SK-N-SH (cell line): ENCODE measurements around the gene AXL. TPM values are rescaled to one million over a fixed set of nuclear protein-coding genes. Genes with fewer than 3 reads are reported as not detected.

Source experiments
- CTCF ChIA-PET: fragments of 300-600, 350-600 bp; formaldehyde crosslinking; extraction: SDS; loops from one replicate; lab custom pipeline; 2021; lab: Yijun Ruan, JAX
- POLR2A ChIA-PET: fragments of 350-600 bp; sonication (Branson Sonifier 250); formaldehyde crosslinking; extraction: SDS; loops from one replicate; lab custom pipeline; 2020; ENCODE audit warnings: antibody characterized with exemption, inconsistent platforms; lab: Yijun Ruan, JAX
- DNase-seq: peaks from one replicate; pipeline ENCODE4 v3.0.0; 2012
- H2AFZ ChIP-seq: fragments of 200-600 bp; sonication (generic); 2 replicates; pipeline ENCODE4 v1.8.1; 2016; ENCODE audit warnings: antibody characterized with exemption, mild to moderate bottlenecking, low read depth
- H3F3A ChIP-seq: fragments of 200-600 bp; sonication (generic); replicated peaks from 2 replicates; pipeline ENCODE3; 2016; ENCODE audit warnings: antibody characterized with exemption, mild to moderate bottlenecking; ENCODE audit not compliant: insufficient read depth
- H3K27ac ChIP-seq, 2 experiments: fragments of 200-500 bp in 1 of 2; fragments of 200-600 bp in 1 of 2; sonication (Bioruptor generic) in 1 of 2; sonication (generic), shearing (Covaris generic) in 1 of 2; 2 replicates each; pipeline versions ENCODE4 v1.5.1 to v1.6.1; 2014 to 2016; ENCODE audit warnings: low read depth in 2 of 2, inconsistent platforms in 1 of 2, low read length in 1 of 2, mild to moderate bottlenecking in 1 of 2, mixed read lengths in 1 of 2
- H3K27me3 ChIP-seq: fragments of 200-600 bp; sonication (generic), shearing (Covaris generic); 2 replicates; pipeline ENCODE4 v1.6.1; 2016; ENCODE audit warnings: mixed run types; ENCODE audit not compliant: insufficient read depth
- H3K36me3 ChIP-seq, 2 experiments: fragments of 200-500 bp in 1 of 2; fragments of 200-600 bp in 1 of 2; sonication (Bioruptor generic) in 1 of 2; sonication (generic) in 1 of 2; replicated peaks in 1 of 2; 2 replicates each; pipeline versions ENCODE3 to v1.5.1; 2014 to 2016; ENCODE audit warnings: low read length in 1 of 2, mild to moderate bottlenecking in 1 of 2; ENCODE audit not compliant: insufficient read depth in 2 of 2, control insufficient read depth in 1 of 2
- H3K4me1 ChIP-seq, 2 experiments: fragments of 200-500 bp in 1 of 2; fragments of 200-600 bp in 1 of 2; sonication (Bioruptor generic) in 1 of 2; sonication (generic), shearing (Covaris generic) in 1 of 2; 2 replicates each; pipeline versions ENCODE4 v1.5.1 to v1.6.1; 2014 to 2016; ENCODE audit warnings: low read depth in 1 of 2, low read length in 1 of 2, mixed run types in 1 of 2; ENCODE audit not compliant: insufficient read depth in 2 of 2, control insufficient read depth in 1 of 2
- H3K4me2 ChIP-seq: fragments of 200-600 bp; sonication (generic), shearing (Covaris generic); 2 replicates; pipeline ENCODE4 v1.6.1; 2017; ENCODE audit warnings: mixed run types
- H3K4me3 ChIP-seq, 2 experiments: fragments of 200-500 bp in 1 of 2; fragments of 200-600 bp in 1 of 2; sonication (Bioruptor generic) in 1 of 2; sonication (generic), shearing (Covaris generic) in 1 of 2; 2 replicates each; pipeline versions ENCODE4 v1.5.1 to v1.8.1; 2014 to 2016; ENCODE audit warnings: low read depth in 2 of 2, inconsistent platforms in 1 of 2, low read length in 1 of 2, mild to moderate bottlenecking in 1 of 2, mixed read lengths in 1 of 2, moderate library complexity in 1 of 2
- H3K79me2 ChIP-seq: fragments of 200-600 bp; sonication (generic); 2 replicates; pipeline ENCODE4 v1.8.1; 2017; ENCODE audit warnings: mild to moderate bottlenecking; ENCODE audit not compliant: insufficient read depth
- H3K9ac ChIP-seq: fragments of 200-600 bp; sonication (generic); 2 replicates; pipeline ENCODE4 v1.6.1; 2017; ENCODE audit warnings: mixed run types
- H3K9me2 ChIP-seq: fragments of 200-600 bp; sonication (generic); 2 replicates; pipeline ENCODE4 v1.6.1; 2017; ENCODE audit warnings: mixed run types
- H3K9me3 ChIP-seq: fragments of 200-600 bp; sonication (generic); 2 replicates; pipeline ENCODE4 v1.6.1; 2017; ENCODE audit warnings: mixed run types, mild to moderate bottlenecking, moderate library complexity
- H4K20me1 ChIP-seq: fragments of 200-600 bp; sonication (generic); 2 replicates; pipeline ENCODE4 v1.6.1; 2017; ENCODE audit warnings: mild to moderate bottlenecking, mixed run types; ENCODE audit not compliant: insufficient read depth
- CHD2 ChIP-seq: fragments of 150-350 bp; IDR thresholded peaks from 2 replicates; pipeline ENCODE4 v1.6.1; 2018; ENCODE audit warnings: low read length; ENCODE audit not compliant: partially characterized antibody
- CTCF ChIP-seq: fragments of 200-600 bp; sonication (generic); IDR thresholded peaks from 2 replicates; pipeline ENCODE4 v1.6.1; 2017; ENCODE audit warnings: antibody characterized with exemption, mild to moderate bottlenecking, moderate library complexity
- EP300 ChIP-seq, 2 experiments: IDR thresholded peaks; 2 replicates each; pipeline versions ENCODE4 v1.4.0 to v1.6.1; 2012; ENCODE audit warnings: borderline replicate concordance in 1 of 2, low read depth in 1 of 2, low read length in 1 of 2
- EZH2phosphoT487 ChIP-seq: fragments of 200-600 bp; sonication (generic); IDR thresholded peaks from 2 replicates; pipeline ENCODE4 v1.6.1; 2017; ENCODE audit warnings: low read depth, mixed run types, mild to moderate bottlenecking, antibody characterized with exemption, moderate library complexity, borderline replicate concordance
- GABPA ChIP-seq: IDR thresholded peaks from 2 replicates; pipeline ENCODE4 v1.4.0; 2012; ENCODE audit warnings: low read depth, mild to moderate bottlenecking
- MAX ChIP-seq: IDR thresholded peaks from 2 replicates; pipeline ENCODE4 v1.4.0; 2012; ENCODE audit warnings: low read depth
- PBX3 ChIP-seq: IDR thresholded peaks from 2 replicates; pipeline ENCODE4; 2012
- RAD21 ChIP-seq: IDR thresholded peaks from 2 replicates; pipeline ENCODE4 v1.6.1; 2012; ENCODE audit warnings: mild to moderate bottlenecking, low read length
- RFX5 ChIP-seq: IDR thresholded peaks from 2 replicates; pipeline ENCODE4 v1.6.1; 2012; ENCODE audit warnings: mild to moderate bottlenecking, improper control_type of control experiment, low read length
- TAF1 ChIP-seq: IDR thresholded peaks from 2 replicates; pipeline ENCODE4 v1.6.1; 2012; ENCODE audit warnings: low read depth, mild to moderate bottlenecking, low read length, moderate library complexity, borderline replicate concordance
- WGBS: methylation state at CpG from one replicate; pipeline ENCODE4 v1.1.6; 2017; ENCODE audit warnings: low lambda C conversion rate; 5-methylcytosine and 5-hydroxymethylcytosine counted together
- polyA plus RNA-seq, 3 experiments: library from polyadenylated mRNA; depleted of rRNA; stranded (reverse); fragments of >200 nt; gene quantifications; 2 replicates each; pipeline ENCODE4 v1.2.3, GENCODE V29; 2012

AXL gene
- polyA plus RNA-seq, 1 of the 3 experiments (the other 2 are of a cell fraction) = 82.6 TPM

- TF ChIP-seq CTCF = no peak
Observed at GRCh38 chr19:41234512-41235168, 15.6 kb downstream of the AXL start (continued).

GRCh38 chr19:41235480-41235879, 16.5 kb downstream of the AXL start:
- Histone ChIP-seq H3K9me3 (no peaks in the 10 kb centered on the region), H3K36me3 (peaks cover 13 to 73% of the 10 kb centered on the region in 2 experiments), H3K27ac (no peak overlapping the region), H3K79me2 (peaks cover 44% of the 10 kb centered on the region), H3K4me3 (no peak overlapping the region), H2AFZ (no peak overlapping the region), H3K9ac (no peak overlapping the region), H3K4me1 (no peaks in the 10 kb centered on the region), H3K27me3 (no peaks in the 10 kb centered on the region), H3K4me2 (no peak overlapping the region), H3F3A (peaks cover 43% of the 10 kb centered on the region), H3K9me2 (no peaks in the 10 kb centered on the region), H4K20me1 (no peaks in the 10 kb centered on the region)
- CTCF ChIA-PET = no interaction called here
- DNase-seq = no peak
- POLR2A ChIA-PET = no interaction called here
- TF ChIP-seq EP300 (IDR thresholded peaks at IDR 0.05; ENCODE audit: borderline replicate concordance in 1 of 2, low read depth in 1 of 2, low read length in 1 of 2) = no peak
- TF ChIP-seq EZH2phosphoT487 = no peak
- no peak for TF ChIP-seq CTCF
- TF ChIP-seq TAF1 = no peak
- TF ChIP-seq GABPA = no peak
- TF ChIP-seq RFX5 = no peak
- no peak for TF ChIP-seq PBX3
- no peak for TF ChIP-seq RAD21
- TF ChIP-seq MAX = no peak
- no peak for TF ChIP-seq CHD2
- WGBS = 92% methylated on average over 2 of the region's 4 CpGs
